HUES6 (cell line): ENCODE data around the gene MFAP3.

Experiments used
- H3K27ac ChIP-seq: 2 replicates; pipeline ENCODE4 v1.7.0; 2013; ENCODE audit warnings: low read depth, mild to moderate bottlenecking, low read length, inconsistent platforms
- H3K27me3 ChIP-seq: 2 replicates; pipeline ENCODE4 v1.6.1; 2013; ENCODE audit warnings: low read length; ENCODE audit not compliant: control insufficient read depth, insufficient read depth
- H3K36me3 ChIP-seq: 2 replicates; pipeline ENCODE4 v1.6.1; 2013; ENCODE audit warnings: low read length; ENCODE audit not compliant: control insufficient read depth, insufficient read depth
- H3K4me1 ChIP-seq: 2 replicates; pipeline ENCODE4 v1.6.1; 2013; ENCODE audit warnings: low read length; ENCODE audit not compliant: control insufficient read depth, insufficient read depth
- H3K4me3 ChIP-seq: 2 replicates; pipeline ENCODE4 v1.5.1; 2013; ENCODE audit warnings: low read depth, low read length
- H3K9ac ChIP-seq: one replicate; pipeline ENCODE4 v1.6.1; 2013; ENCODE audit warnings: mild to moderate bottlenecking, low read length
- H3K9me3 ChIP-seq: 2 replicates; pipeline ENCODE4 v1.6.1; 2013; ENCODE audit warnings: low read depth, low read length; ENCODE audit not compliant: control insufficient read depth, insufficient read depth

The MFAP3 gene

DNA sequence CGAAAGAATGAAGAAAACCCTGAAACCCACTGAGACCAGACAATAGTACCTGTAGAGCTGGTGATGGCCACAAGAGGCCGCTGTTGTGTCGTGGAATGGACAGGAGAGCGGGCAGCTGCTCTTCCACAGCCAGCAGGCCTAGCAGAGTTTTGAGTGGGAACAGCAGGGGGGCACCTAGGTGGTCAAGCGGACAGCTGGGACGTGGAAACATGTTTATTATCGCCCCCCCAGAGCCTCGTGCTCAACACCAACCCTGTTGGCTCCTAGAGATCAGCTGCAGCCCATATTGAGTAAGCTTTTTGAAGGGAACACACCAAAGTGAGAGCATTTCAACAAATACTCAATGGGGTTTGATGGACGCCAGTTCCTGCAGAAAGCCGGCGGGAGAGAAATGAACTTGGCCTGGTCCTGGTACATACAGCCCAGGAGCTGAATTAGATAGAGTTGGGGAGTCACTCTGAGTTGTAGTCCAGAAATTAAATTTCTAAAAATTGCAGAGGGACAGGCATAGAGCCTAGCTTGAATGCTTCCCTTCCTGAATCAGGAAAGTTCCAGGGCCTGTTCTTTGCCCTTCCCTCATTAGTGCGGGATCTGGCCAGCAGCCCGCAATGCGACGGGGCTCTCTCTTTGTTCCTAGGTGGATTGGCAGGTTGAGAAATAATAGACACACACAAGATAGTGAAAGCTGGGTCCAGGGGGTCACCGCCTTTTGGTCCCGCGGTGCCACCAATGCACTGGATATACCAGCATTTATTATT lies 33.8 kb downstream of the MFAP3 start:
- Histone ChIP-seq H3K9me3 (no peaks in the 10 kb centered on the region), H3K27ac (no peak overlapping the region), H3K9ac (no peak overlapping the region), H3K36me3 (no peaks in the 10 kb centered on the region), H3K27me3 (no peaks in the 10 kb centered on the region), H3K4me1 (peaks cover 6% of the 10 kb centered on the region; the same call in 1 of the 2 replicates), H3K4me3 (no peak overlapping the region)

DNA sequence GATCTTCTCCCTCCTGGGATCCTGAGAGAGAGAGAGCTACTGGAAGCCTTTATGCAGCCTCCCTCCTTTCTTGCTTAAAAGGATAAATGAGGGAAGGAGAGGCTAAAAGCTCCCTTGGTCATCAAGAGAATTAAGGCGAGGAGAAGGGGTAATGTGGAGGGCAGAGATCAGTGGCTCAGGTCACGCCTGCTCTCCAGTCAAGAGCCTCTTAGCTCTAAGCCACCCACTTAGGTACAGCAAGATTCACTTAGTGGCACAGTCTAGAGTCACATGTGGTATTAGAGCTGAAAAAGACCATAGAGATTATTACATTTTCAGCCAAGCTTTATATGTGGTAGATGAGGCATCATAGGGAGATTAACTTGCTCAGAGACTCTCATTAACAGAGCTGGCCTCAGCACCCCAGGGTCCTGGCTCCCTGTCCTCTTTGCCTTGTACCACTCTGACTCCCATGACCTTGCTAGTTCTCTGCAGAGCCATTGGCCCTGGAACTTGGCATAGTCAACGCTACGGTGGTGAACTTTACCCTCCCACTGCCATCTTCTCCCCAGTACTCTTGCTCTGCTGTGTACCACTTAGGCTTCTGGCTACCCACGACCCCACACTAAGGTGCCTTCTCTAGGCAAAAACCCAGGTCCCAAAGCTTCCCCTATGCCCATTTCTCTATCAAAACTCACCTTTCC lies 37.6 kb downstream of the MFAP3 start:
- no peak overlapping the region for H3K9ac ChIP-seq

DNA sequence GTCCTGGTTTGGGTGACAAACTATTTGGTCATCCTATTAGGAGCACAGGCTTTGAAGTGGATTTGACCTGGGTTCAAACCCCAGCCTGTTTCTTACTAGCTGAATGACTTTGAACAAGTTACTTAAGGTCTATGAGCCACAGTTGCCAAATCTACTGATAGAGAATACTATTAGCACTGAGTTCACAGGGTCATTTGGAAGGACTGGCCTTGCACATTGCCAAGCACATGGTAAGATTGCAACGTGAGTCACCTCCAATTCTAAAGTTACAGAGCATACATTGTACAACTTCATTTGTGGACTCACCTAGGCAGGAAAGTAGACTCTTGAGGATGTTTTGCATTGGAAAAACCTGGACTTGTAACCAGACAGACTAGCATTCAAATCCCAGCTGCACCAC lies 38.9 kb downstream of the MFAP3 start:
- Histone ChIP-seq H3K27ac (no peak overlapping the region), H3K9me3 (no peaks in the 10 kb centered on the region), H3K27me3 (no peaks in the 10 kb centered on the region), H3K4me3 (no peak overlapping the region), H3K4me1 (peaks cover 6% of the 10 kb centered on the region), H3K9ac (no peak overlapping the region), H3K36me3 (no peaks in the 10 kb centered on the region)

More for the DNA sequence above, 37.6 kb downstream of the MFAP3 start:
- Histone ChIP-seq H3K27me3 (no peaks in the 10 kb centered on the region), H3K27ac (no peak overlapping the region), H3K36me3 (no peaks in the 10 kb centered on the region), H3K4me3 (no peak overlapping the region), H3K4me1 (peaks cover 9% of the 10 kb centered on the region), H3K9me3 (no peaks in the 10 kb centered on the region)

DNA sequence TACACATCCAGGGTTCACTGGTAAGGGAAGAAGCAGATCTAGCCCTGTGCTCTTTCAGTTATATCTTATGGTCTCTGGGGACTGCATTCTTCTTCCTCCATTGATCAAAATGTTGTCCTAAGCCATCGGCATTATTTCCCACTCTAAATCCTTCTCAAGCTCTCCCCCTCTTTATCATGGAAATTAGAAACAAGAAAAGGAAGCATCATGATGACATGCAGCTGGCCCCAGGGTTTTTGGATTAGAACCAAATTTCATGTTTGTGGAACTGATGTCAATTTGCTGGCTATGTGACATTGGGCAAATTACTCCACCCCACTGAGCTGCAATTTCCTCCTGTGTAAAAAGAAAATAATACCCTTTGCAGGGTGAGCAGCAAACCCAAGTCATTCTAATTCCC lies 39.5 kb downstream of the MFAP3 start:
- Histone ChIP-seq H3K36me3 (no peaks in the 10 kb centered on the region), H3K9me3 (no peaks in the 10 kb centered on the region), H3K4me1 (peaks cover 4% of the 10 kb centered on the region; the same call in 1 of the 2 replicates), H3K27me3 (no peaks in the 10 kb centered on the region), H3K27ac (no peak overlapping the region), H3K4me3 (no peak overlapping the region), H3K9ac (no peak overlapping the region)

DNA sequence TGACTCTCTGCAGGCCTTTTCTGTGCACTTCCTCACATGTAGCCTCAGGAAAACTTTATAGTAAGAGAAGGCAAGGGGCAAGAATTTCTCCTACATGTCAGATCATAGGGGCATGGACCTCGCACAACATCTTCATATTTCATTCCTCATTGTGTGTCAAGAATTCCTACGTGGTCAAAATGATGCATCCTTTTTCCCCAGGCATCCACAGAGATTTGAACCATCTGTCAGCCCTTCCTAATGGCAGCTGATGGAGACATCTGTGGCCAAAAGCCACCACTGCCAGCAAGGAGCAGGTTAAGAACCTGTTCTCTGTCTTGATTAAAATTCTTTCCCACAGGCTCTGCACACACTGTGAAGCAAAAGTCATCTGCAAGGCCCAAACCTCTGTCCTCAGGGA lies 42.5 kb downstream of the MFAP3 start:
- no peak overlapping the region for H3K27ac ChIP-seq
- H3K9me3 ChIP-seq = no peaks in the 10 kb centered on the region
- H3K4me3 ChIP-seq = no peak overlapping the region
- no peak overlapping the region for H3K9ac ChIP-seq
- peaks cover 12% of the 10 kb centered on the region for H3K4me1 ChIP-seq
- no peaks in the 10 kb centered on the region for H3K36me3 ChIP-seq
- peaks cover 5% of the 10 kb centered on the region; the same call in 1 of the 2 replicates for H3K27me3 ChIP-seq

DNA sequence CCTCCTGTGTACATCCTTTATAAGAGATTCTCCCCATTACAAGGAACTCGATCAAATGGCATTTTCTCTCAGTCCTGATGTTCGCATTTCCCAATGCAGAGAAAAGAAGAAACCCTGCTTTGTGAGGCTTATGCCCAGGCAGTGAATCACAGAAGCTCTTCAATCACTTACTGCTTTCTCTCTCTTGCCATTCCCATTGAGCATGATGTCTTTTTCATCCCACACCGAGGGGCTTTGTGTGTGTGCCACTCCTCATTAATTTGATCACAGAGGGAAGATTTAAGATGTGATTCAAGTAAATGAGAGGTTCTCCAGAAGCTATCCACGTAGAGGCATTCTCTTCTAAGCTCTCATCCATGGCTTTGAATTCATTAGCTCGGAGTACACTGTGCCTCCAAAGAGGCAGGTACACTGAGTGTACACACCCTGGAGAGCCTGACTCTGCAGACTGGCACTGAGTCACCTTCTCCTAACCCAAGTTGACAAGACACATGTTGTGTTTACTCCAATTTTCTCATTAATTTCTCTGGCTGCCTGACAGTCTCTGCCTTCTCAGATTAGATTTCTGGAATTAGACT lies 45.4 kb downstream of the MFAP3 start:
- H3K4me1 ChIP-seq = peaks cover 20% of the 10 kb centered on the region; the same call in 1 of the 2 replicates
- no peak overlapping the region for H3K4me3 ChIP-seq
- H3K9me3 ChIP-seq = no peaks in the 10 kb centered on the region
- H3K9ac ChIP-seq = no peak overlapping the region
- no peaks in the 10 kb centered on the region for H3K36me3 ChIP-seq
- H3K27ac ChIP-seq = no peak overlapping the region
- H3K27me3 ChIP-seq = peaks cover 5% of the 10 kb centered on the region; the same call in 1 of the 2 replicates

DNA sequence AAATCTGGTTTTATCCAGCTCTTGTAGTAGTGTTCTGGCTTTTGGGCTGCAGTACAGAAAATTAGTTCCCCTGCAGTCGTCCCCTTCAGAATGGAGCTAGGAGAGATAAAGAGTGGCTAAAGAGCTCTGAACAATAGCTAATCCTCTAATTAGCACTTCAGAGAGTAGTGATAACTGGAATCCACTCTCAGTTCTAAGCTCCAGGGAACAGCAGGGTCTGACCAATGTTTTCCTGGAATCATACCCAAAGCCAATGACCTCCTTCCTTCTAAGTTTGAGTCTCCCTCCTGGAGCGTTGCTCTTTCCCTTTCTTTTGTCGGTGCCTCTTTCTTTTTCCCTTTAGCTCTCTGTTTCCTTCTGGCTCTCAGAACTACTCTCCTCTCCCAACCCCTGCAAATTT lies 47.4 kb downstream of the MFAP3 start:
- no peak overlapping the region for H3K9ac ChIP-seq
- peaks cover 20% of the 10 kb centered on the region; the same call in 1 of the 2 replicates for H3K4me1 ChIP-seq
- no peak overlapping the region for H3K27ac ChIP-seq
- no peaks in the 10 kb centered on the region for H3K36me3 ChIP-seq
- no peak overlapping the region for H3K4me3 ChIP-seq
- H3K9me3 ChIP-seq = no peaks in the 10 kb centered on the region
- peaks cover 5% of the 10 kb centered on the region; the same call in 1 of the 2 replicates for H3K27me3 ChIP-seq

DNA sequence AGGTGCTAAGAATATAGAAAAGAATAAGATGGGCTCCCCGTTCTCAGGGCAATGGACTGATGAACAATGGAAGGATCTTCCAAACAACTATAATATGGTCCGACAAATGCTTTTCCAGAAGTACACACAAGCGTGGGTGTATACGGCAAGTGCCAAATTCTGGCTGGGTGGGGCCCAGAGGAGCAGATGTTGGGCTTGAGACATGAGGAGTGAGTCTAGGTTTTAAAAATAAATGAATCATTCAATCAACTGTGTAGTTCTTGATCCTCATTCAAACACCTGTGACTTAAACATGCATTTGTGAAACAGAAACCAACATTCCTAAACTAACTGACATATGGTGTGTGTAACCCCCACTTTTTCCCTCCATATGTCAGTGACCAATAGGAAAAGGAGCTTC lies 47.9 kb downstream of the MFAP3 start:
- no peak overlapping the region for H3K4me3 ChIP-seq
- H3K36me3 ChIP-seq = no peaks in the 10 kb centered on the region
- no peak overlapping the region for H3K9ac ChIP-seq
- no peaks in the 10 kb centered on the region for H3K9me3 ChIP-seq
- peaks cover 21% of the 10 kb centered on the region; the same call in 1 of the 2 replicates for H3K4me1 ChIP-seq
- H3K27ac ChIP-seq = no peak overlapping the region
- H3K27me3 ChIP-seq = peaks cover 5% of the 10 kb centered on the region; the same call in 1 of the 2 replicates

DNA sequence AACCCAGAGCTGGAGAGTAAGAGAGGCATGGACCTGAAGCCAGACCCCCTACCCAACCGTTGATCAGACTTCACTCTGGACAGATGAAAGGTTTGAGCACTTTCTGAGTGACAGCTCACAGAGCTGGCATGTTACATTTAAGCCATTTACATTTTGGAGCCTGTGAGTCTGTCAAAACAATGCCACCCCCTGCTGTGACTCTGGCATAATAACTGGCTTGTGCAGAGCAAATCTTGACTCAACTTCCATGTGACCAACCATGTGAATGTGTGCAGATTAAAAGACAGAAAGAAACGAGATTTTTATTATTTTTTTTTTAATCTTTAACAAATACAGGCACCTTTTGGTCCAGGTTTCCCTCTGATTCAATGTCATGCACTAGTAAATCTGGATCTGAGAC lies 48.5 kb downstream of the MFAP3 start:
- Histone ChIP-seq H3K27ac (no peak overlapping the region), H3K9ac (no peak overlapping the region), H3K36me3 (no peaks in the 10 kb centered on the region), H3K4me1 (peaks cover 26% of the 10 kb centered on the region), H3K9me3 (no peaks in the 10 kb centered on the region), H3K4me3 (no peak overlapping the region), H3K27me3 (peaks cover 5% of the 10 kb centered on the region; the same call in 1 of the 2 replicates)

DNA sequence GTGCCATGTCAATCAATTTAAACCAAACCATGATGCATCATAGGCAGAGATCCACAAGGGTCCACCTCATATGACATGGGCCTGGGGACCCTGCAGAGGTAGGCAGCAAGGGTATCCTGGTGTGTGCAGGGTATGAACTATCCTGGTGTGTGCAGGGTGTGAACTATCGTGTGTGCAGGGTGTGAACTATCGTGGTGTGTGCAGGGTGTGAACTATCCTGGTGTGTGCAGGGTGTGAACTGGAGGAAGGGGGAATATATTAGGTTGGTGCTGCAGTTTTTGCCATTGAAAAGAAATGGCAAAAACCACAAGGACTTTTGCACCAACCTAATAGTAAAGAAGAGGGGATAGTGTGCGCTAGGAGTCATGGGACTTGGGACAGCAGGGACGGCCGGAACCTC lies 50.0 kb downstream of the MFAP3 start:
- H3K9ac ChIP-seq = no peak overlapping the region
- H3K4me1 ChIP-seq = peaks cover 28% of the 10 kb centered on the region
- no peak overlapping the region for H3K4me3 ChIP-seq
- no peak overlapping the region for H3K27ac ChIP-seq
- no peaks in the 10 kb centered on the region for H3K36me3 ChIP-seq
- peaks cover 5% of the 10 kb centered on the region; the same call in 1 of the 2 replicates for H3K27me3 ChIP-seq
- no peaks in the 10 kb centered on the region for H3K9me3 ChIP-seq

DNA sequence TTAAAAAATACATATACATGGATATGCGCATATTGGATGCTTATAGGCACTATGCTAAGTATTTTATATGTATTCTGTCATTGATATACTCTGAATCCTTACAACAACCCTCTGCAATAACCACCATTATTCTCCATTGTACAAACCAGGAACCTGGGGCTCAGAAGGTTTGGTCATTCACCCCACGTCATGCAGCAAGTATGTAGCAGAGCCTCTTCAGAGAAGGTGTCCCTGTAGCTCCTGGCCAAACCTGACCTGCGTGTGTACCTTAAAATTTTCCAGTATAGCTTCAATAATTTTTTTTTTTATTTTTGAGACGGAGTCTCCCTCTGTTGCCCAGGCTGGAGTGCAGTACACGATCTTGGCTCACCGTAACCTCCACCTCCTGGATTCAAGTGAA lies 51.9 kb downstream of the MFAP3 start:
- Histone ChIP-seq H3K36me3 (no peaks in the 10 kb centered on the region), H3K9me3 (no peaks in the 10 kb centered on the region)

More for the DNA sequence above, 51.9 kb downstream of the MFAP3 start:
- Histone ChIP-seq H3K4me3 (no peak overlapping the region), H3K4me1 (peaks cover 25% of the 10 kb centered on the region), H3K27me3 (no peaks in the 10 kb centered on the region), H3K9ac (no peak overlapping the region), H3K27ac (no peak overlapping the region)
